Measurements from ENCODE around the gene YWHAH. TPM values are rescaled to one million over a fixed set of nuclear protein-coding genes. Genes with fewer than 3 reads are reported as not detected.

The YWHAH gene
- total RNA-seq, 1 donor from 2014 or later = 67.2 TPM

GRCh38 chr22:31917227-31917921 is 27.0 kb upstream of the YWHAH start:
- intact Hi-C loops (cut with micrococcal nuclease) = no loop called here
- H3K36me3 ChIP-seq = no peaks in the 10 kb centered on the region
- no peak overlapping the region for H3K4me3 ChIP-seq
- no peaks in the 10 kb centered on the region for H3K9me3 ChIP-seq (replicated peaks)
- no peaks in the 10 kb centered on the region for H3K27me3 ChIP-seq (ENCODE audit: low read depth)
- no peak overlapping the region for H3K27ac ChIP-seq (replicated peaks)
- peaks cover 6% of the 10 kb centered on the region for H3K4me1 ChIP-seq
- TF ChIP-seq, protein P1, sequence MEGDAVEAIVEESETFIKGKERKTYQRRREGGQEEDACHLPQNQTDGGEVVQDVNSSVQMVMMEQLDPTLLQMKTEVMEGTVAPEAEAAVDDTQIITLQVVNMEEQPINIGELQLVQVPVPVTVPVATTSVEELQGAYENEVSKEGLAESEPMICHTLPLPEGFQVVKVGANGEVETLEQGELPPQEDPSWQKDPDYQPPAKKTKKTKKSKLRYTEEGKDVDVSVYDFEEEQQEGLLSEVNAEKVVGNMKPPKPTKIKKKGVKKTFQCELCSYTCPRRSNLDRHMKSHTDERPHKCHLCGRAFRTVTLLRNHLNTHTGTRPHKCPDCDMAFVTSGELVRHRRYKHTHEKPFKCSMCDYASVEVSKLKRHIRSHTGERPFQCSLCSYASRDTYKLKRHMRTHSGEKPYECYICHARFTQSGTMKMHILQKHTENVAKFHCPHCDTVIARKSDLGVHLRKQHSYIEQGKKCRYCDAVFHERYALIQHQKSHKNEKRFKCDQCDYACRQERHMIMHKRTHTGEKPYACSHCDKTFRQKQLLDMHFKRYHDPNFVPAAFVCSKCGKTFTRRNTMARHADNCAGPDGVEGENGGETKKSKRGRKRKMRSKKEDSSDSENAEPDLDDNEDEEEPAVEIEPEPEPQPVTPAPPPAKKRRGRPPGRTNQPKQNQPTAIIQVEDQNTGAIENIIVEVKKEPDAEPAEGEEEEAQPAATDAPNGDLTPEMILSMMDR (IDR thresholded peaks at IDR 0.05; ENCODE audit: borderline replicate concordance) = no peak
- no peak for DNase-seq

- TF ChIP-seq, protein P1 (IDR thresholded peaks at IDR 0.05; ENCODE audit: borderline replicate concordance) = no peak
- Histone ChIP-seq H3K9me3 (replicated peaks) (no peaks in the 10 kb centered on the region), H3K27ac (replicated peaks) (no peak overlapping the region), H3K4me3 (no peak overlapping the region), H3K4me1 (peaks cover 6% of the 10 kb centered on the region), H3K27me3 (ENCODE audit: low read depth) (peaks cover 4% of the 10 kb centered on the region), H3K36me3 (no peaks in the 10 kb centered on the region)
- DNase-seq = no peak
- intact Hi-C loops (cut with micrococcal nuclease) = no loop called here
Observed at GRCh38 chr22:31919730-31920129, 24.6 kb upstream of the YWHAH start.

DNA sequence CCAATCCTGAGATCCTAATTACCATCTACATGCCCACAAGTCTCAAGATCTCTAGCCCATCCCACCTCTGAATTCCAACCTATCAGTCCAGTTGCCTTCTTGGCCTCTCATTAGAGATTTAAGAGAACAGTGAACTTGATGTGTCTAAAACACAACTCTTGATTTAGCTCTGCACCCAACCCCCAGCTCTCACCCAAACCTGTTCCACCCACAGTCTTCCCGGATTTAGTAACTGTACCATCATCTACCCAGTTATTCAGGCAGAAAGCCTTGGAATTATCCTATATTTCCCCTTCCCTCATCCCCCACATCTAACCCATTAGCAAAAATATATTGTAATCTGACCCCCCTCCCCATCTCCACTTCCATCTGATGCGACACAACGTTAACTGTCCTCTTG is 24.0 kb upstream of the YWHAH start:
- Histone ChIP-seq H3K4me1 (peaks cover 6% of the 10 kb centered on the region), H3K27me3 (ENCODE audit: low read depth) (peaks cover 4% of the 10 kb centered on the region), H3K4me3 (no peak overlapping the region), H3K9me3 (replicated peaks) (no peaks in the 10 kb centered on the region), H3K27ac (replicated peaks) (no peak overlapping the region), H3K36me3 (no peaks in the 10 kb centered on the region)
- TF ChIP-seq, protein P1 (IDR thresholded peaks at IDR 0.05; ENCODE audit: borderline replicate concordance) = no peak
- intact Hi-C loops (cut with micrococcal nuclease) = no loop called here
- no peak for DNase-seq

GRCh38 chr22:31921106-31921505 is 23.2 kb upstream of the YWHAH start:
- H3K27me3 ChIP-seq (ENCODE audit: low read depth) = peaks cover 4% of the 10 kb centered on the region
- no peak overlapping the region for H3K4me3 ChIP-seq
- H3K9me3 ChIP-seq (replicated peaks) = no peaks in the 10 kb centered on the region
- H3K27ac ChIP-seq (replicated peaks) = no peak overlapping the region
- peaks cover 6% of the 10 kb centered on the region for H3K4me1 ChIP-seq
- H3K36me3 ChIP-seq = no peaks in the 10 kb centered on the region
- DNase-seq = no peak
- TF ChIP-seq, protein P1 (IDR thresholded peaks at IDR 0.05; ENCODE audit: borderline replicate concordance) = no peak
- intact Hi-C loops (cut with micrococcal nuclease) = no loop called here

DNA sequence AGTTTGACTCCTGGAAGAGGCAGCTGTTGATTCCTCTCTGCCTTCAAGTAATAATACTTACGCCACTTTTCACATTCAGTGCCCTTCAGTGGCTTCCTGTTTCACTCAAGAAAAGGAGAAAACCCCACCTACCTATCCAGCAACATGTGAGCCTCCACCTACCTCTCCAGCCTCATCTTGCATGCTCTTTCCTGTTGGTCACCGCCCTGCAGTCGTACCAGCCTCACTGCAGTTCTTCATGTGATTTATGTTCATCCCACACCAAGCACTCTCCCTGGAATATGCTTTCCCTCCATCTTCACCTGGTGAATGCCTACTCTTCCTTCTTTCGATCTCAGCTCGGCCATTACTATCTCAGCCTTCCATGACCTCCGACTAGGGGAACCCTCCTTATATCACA is 21.8 kb upstream of the YWHAH start:
- Histone ChIP-seq H3K4me1 (peaks cover 6% of the 10 kb centered on the region), H3K36me3 (no peaks in the 10 kb centered on the region), H3K27me3 (ENCODE audit: low read depth) (peaks cover 9% of the 10 kb centered on the region), H3K9me3 (replicated peaks) (no peaks in the 10 kb centered on the region), H3K4me3 (no peak overlapping the region), H3K27ac (replicated peaks) (no peak overlapping the region)
- TF ChIP-seq, protein P1 (IDR thresholded peaks at IDR 0.05; ENCODE audit: borderline replicate concordance) = no peak
- no peak for DNase-seq
- intact Hi-C loops (cut with micrococcal nuclease) = no loop called here
